ENCODE results near the gene BCAR1.
A peak's percentile ranks its signal among the peaks of the same experiment; 100 is the strongest.

Gene BCAR1, protein sequence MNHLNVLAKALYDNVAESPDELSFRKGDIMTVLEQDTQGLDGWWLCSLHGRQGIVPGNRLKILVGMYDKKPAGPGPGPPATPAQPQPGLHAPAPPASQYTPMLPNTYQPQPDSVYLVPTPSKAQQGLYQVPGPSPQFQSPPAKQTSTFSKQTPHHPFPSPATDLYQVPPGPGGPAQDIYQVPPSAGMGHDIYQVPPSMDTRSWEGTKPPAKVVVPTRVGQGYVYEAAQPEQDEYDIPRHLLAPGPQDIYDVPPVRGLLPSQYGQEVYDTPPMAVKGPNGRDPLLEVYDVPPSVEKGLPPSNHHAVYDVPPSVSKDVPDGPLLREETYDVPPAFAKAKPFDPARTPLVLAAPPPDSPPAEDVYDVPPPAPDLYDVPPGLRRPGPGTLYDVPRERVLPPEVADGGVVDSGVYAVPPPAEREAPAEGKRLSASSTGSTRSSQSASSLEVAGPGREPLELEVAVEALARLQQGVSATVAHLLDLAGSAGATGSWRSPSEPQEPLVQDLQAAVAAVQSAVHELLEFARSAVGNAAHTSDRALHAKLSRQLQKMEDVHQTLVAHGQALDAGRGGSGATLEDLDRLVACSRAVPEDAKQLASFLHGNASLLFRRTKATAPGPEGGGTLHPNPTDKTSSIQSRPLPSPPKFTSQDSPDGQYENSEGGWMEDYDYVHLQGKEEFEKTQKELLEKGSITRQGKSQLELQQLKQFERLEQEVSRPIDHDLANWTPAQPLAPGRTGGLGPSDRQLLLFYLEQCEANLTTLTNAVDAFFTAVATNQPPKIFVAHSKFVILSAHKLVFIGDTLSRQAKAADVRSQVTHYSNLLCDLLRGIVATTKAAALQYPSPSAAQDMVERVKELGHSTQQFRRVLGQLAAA

DNA sequence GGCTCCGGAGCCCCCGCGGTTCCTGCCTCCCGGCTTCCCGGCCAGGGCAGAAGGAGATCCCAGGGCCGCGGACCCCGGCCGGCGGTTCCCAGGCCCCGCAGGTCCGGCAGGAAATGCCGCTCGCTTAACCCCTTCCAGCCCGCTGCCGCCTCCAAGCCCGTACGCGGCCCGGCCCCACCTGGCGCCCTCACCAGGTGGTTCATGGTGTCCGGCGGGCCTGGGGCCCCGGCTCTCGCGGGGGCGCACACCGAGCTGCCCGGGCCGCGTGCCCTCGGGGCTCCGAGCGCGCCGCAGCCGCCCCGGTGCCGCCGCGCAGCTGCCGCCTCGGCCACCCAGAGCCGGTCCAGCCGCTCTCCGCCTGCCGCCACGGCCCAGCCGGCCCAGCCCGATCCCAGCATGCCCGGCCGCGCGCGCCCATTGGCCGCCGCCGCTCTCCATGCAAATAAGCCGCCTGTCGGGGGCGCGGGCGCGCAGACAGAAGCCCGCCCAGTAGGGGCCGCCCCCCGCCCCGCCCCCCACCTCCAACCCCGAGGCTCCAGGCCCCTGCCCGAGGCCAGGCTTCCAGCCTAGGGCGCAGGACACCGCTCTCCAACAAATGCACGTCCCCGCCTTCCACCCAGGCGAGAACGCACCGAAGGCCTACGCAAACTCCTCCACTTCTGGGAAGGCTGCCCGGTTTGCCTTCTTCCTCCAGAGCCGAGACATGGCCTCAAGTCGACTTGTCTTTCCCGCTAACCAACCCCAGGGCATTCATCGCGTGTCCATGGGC, at the start of gene BCAR1:
Gene BCAR1, minus strand, starts transcription at position 345 of the 769 bp plus-strand sequence. Its CDS starts 142 bp downstream, at position 203.
- TF ChIP-seq, protein P1, sequence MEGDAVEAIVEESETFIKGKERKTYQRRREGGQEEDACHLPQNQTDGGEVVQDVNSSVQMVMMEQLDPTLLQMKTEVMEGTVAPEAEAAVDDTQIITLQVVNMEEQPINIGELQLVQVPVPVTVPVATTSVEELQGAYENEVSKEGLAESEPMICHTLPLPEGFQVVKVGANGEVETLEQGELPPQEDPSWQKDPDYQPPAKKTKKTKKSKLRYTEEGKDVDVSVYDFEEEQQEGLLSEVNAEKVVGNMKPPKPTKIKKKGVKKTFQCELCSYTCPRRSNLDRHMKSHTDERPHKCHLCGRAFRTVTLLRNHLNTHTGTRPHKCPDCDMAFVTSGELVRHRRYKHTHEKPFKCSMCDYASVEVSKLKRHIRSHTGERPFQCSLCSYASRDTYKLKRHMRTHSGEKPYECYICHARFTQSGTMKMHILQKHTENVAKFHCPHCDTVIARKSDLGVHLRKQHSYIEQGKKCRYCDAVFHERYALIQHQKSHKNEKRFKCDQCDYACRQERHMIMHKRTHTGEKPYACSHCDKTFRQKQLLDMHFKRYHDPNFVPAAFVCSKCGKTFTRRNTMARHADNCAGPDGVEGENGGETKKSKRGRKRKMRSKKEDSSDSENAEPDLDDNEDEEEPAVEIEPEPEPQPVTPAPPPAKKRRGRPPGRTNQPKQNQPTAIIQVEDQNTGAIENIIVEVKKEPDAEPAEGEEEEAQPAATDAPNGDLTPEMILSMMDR (IDR thresholded peaks at IDR 0.05; ENCODE audit: low read depth, low read length, missing control alignments) = no peak
- H3K4me3 ChIP-seq (ENCODE audit: low read depth, low read length) = peak within 1 kb of the TSS; percentile 70
- in situ Hi-C loops (cut with HindIII; ENCODE audit: low sequenced_read_pairs) = no loop called here
- no peak for DNase-seq (ENCODE audit: low read depth)

DNA sequence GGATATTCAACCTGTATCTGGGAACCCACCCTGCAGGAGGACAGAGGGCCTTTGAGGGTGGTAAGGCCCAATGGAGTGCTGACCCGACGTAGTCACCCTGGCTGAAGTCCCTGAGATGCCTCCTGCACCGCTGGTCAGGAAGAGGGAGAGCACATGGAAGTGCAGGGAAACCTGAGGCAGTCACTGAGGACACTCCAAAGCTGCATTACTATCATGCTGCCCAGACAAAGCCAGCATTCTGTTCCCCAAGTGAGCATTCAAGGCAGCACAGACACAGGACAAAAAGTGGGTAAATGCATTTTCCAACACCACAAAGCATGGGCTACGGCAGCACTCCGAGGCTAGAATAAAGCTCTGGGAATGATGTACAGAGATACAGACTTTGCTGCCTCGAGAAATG, 46.8 kb upstream of the BCAR1 start:
- DNase-seq (ENCODE audit: low read depth) = no peak
- TF ChIP-seq, protein P1 (IDR thresholded peaks at IDR 0.05; ENCODE audit: low read depth, low read length, missing control alignments) = no peak
- no peak overlapping the region for H3K4me3 ChIP-seq (ENCODE audit: low read depth, low read length)
- in situ Hi-C loops (cut with HindIII; ENCODE audit: low sequenced_read_pairs) = no loop called here

DNA sequence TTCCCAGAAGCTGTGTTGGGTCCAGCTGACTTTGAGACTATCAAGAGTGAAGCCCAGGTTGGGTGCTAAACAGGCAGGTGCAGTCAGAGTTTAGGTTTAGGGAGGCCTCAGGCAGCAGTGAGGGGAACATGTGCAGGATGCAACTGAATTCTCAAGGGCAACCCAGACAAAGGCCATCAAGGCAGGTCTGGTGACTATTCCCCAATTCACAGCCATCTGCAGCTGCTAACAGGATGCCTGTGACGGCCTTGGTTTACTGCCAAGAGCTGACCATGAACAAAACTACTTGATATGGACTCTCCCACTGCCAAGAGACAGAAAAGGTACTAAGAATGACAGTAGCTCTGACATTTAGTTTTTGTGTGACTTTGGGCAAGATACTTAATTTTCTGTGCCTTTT, 45.2 kb upstream of the BCAR1 start:
- no peak overlapping the region for H3K4me3 ChIP-seq (ENCODE audit: low read depth, low read length)
- DNase-seq (ENCODE audit: low read depth) = no peak
- TF ChIP-seq, protein P1 (IDR thresholded peaks at IDR 0.05; ENCODE audit: low read depth, low read length, missing control alignments) = no peak
- in situ Hi-C loops (cut with HindIII; ENCODE audit: low sequenced_read_pairs) = no loop called here

DNA sequence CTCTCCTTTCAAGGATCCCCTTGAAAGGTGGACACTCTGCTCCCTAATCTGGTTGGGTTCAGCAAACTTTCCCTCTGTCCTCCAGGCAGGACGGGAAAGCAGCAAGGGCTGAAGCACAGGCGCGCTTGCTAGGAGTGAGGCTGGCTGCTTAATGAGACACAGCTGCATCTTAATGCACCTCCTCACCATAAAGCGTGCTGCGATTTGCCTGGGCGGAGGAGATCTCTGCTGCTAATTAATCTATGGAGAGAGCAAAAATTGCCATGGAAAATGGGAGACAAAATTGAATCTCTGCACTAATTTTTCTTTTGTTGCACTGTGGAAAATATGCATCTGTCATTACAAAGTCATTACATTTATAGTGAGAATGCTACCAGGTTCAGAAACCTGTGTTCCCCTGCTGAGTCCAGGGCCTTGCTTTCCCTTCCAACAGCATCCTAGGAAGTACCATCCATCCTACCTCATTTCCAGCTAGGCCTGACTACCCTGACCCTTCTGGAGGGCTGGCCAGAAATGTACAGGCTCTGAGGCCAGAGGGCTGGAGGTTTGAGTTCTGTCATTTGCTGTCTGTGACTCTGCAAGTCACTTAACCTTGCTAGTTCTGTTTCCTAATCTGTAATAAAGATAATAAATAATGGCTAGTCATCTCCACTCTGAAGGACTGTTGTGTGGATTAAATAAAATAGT, 43.5 kb upstream of the BCAR1 start:
- H3K4me3 ChIP-seq (ENCODE audit: low read depth, low read length) = no peak overlapping the region
- TF ChIP-seq, protein P1 (IDR thresholded peaks at IDR 0.05; ENCODE audit: low read depth, low read length, missing control alignments) = no peak
- in situ Hi-C loops (cut with HindIII; ENCODE audit: low sequenced_read_pairs) = no loop called here
- no peak for DNase-seq (ENCODE audit: low read depth)

DNA sequence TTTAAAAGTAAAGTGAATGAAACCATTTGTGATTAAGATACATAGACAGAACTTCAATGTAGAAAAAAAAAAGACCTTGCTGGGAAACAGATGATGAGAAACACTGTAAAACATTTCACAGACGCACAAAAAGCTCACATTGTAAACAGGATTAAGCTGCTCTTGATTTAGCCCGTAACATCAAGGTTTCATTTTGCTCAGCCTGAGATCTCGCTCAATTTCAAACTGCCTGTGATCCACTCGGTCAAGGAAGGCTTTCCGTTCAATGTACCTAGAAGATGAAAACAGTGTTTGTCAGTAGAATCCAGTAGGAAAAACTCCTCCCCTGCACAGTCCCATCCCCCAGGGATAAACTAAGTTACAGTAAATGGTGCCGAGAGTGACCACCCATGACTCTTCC, 42.3 kb upstream of the BCAR1 start:
- no peak overlapping the region for H3K4me3 ChIP-seq (ENCODE audit: low read depth, low read length)
- in situ Hi-C loops (cut with HindIII; ENCODE audit: low sequenced_read_pairs) = no loop called here
- DNase-seq (ENCODE audit: low read depth) = no peak
- TF ChIP-seq, protein P1 (IDR thresholded peaks at IDR 0.05; ENCODE audit: low read depth, low read length, missing control alignments) = no peak
